T-helper 17 cell (primary cell): ENCODE data around the gene ATXN1L. TPM values are rescaled to one million over a fixed set of nuclear protein-coding genes. Genes with fewer than 3 reads are reported as not detected.
"Not testable (repeated sequence)": the region's sequence is repeated elsewhere in the genome, so short reads cannot be mapped to it uniquely, and the experiment has no call there.

Experiments used
- ATAC-seq: fragments of 150-1000 bp; cut with Tn5 transposase; 2 replicates; pipeline ENCODE4 v1.10.0; 2021; ENCODE audit warnings: mild to moderate bottlenecking, moderate library complexity
- DNase-seq, 3 donors: peaks; one replicate each; pipeline versions ENCODE4 v3.0.0 to v3.0.0-alpha.2; 2020 to 2021
- H3K9me3 ChIP-seq: one replicate; pipeline ENCODE4 v1.7.0; 2013; ENCODE audit warnings: low read length, mild to moderate bottlenecking; ENCODE audit not compliant: control insufficient read depth, poor library complexity, severe bottlenecking
- H3K27ac Mint-ChIP-seq: one replicate; pipeline ENCODE4 v1.8.0; 2022; ENCODE audit warnings: mild to moderate bottlenecking, moderate library complexity, mixed read lengths
- H3K27me3 Mint-ChIP-seq: one replicate; pipeline ENCODE4 v1.8.0; 2022; ENCODE audit warnings: mixed read lengths
- H3K36me3 Mint-ChIP-seq: one replicate; pipeline ENCODE4 v1.8.0; 2022; ENCODE audit warnings: low read depth, mixed read lengths
- H3K4me1 Mint-ChIP-seq: one replicate; pipeline ENCODE4 v1.8.0; 2022; ENCODE audit warnings: mild to moderate bottlenecking, mixed read lengths
- H3K4me3 Mint-ChIP-seq: one replicate; pipeline ENCODE4 v1.8.0; 2022; ENCODE audit warnings: mild to moderate bottlenecking, moderate library complexity, mixed read lengths
- total RNA-seq, 4 donors: library from RNA in 2 of 4; stranded (reverse) in 2 of 4; gene quantifications; one replicate each; pipeline ENCODE4 v1.2.3 and lab custom pipeline; 2022 to 2026

The ATXN1L gene, protein sequence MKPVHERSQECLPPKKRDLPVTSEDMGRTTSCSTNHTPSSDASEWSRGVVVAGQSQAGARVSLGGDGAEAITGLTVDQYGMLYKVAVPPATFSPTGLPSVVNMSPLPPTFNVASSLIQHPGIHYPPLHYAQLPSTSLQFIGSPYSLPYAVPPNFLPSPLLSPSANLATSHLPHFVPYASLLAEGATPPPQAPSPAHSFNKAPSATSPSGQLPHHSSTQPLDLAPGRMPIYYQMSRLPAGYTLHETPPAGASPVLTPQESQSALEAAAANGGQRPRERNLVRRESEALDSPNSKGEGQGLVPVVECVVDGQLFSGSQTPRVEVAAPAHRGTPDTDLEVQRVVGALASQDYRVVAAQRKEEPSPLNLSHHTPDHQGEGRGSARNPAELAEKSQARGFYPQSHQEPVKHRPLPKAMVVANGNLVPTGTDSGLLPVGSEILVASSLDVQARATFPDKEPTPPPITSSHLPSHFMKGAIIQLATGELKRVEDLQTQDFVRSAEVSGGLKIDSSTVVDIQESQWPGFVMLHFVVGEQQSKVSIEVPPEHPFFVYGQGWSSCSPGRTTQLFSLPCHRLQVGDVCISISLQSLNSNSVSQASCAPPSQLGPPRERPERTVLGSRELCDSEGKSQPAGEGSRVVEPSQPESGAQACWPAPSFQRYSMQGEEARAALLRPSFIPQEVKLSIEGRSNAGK
- 10 to 100 TPM; 39.9 to 46.3 TPM for total RNA-seq
- total RNA-seq (lab: John Stamatoyannopoulos, UW) = 82.4 to 104 reads per million in 2 donors

DNA sequence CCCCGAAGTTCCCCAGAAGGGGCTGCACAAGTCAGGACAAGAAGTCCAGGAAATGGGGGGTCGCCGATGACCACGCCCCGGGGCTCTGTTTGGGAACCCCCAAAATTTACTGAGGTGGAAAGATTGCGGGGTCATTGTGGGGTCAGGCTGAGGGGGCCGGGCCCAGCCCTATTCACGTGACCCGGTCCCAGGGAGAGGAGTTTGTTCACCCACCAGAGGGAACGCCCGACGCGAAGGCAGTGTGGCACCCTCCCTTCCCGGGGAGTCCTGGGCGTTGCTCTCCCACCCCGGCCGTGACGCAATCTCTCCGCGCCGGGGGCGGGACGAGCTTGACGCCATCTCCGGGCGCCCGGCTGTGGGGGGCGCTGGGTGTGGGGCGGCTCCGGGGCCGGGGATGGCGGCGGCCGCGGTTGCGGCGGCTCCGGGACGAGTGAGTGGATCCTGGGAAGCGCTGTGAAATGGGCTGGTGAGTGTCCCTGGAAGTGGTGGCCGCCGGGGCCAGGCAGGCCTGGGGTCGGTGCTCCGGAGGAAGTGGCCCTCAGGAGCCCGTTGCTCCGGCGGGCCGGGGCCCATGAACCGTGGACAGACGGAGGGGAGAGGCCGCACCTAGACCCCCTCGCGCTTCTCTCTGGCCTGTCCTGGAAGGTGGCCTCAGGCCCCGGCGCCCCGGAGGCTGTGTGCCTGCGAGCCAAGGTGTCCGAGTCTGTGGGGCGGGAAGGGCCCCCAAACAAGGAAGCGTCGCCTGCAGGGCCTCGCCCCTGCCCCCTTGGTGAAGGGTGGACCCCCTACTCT lies at the start of gene ATXN1L:
TSS of gene ATXN1L (plus strand) at position 338 of the 792 bp plus-strand sequence. CDS start 3,765 bp downstream, outside the sequence.
- Mint-ChIP-seq H3K36me3 (peaks cover 10% of the 10 kb centered on the region), H3K27me3 (no peaks in the 10 kb centered on the region), H3K27ac (peak within 1 kb of the TSS; percentile 96), H3K4me1 (peaks cover 37% of the 10 kb centered on the region), H3K4me3 (peak within 1 kb of the TSS; percentile 93)
- DNase-seq = peak; percentile 88 to 95 (median 89)
- H3K9me3 ChIP-seq = no peaks in the 10 kb centered on the region
- peak; percentile 95 for ATAC-seq

DNA sequence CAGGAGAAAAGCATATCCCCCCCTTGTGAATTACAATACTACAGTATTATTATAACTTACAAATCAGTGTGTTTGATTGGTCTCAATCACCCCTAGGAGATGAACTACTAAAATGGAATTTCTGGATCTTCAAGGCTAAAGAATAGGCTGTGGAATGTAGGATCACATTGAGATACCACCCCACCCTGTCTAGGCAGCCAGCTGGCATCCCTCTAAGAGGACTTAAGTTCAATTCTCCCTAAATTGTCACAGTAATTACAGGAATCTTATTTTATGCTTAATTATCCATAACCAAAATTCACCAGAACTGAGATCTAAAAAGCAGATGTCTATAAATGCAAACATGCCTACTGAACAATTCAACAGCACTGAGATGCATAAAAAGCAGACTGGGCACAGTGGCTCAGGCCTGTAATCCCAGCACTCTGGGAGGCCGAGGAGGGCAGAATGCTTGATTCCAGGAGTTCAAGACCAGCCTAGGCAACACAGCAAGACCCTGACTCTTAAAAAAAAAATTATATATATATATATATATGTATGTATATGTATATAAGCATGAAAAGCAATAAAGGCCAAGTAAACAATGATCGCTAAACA lies 49.2 kb upstream of the ATXN1L start:
- H3K27ac Mint-ChIP-seq = peak overlapping the region; percentile 83
- peaks cover 30% of the 10 kb centered on the region for H3K4me1 Mint-ChIP-seq

DNA sequence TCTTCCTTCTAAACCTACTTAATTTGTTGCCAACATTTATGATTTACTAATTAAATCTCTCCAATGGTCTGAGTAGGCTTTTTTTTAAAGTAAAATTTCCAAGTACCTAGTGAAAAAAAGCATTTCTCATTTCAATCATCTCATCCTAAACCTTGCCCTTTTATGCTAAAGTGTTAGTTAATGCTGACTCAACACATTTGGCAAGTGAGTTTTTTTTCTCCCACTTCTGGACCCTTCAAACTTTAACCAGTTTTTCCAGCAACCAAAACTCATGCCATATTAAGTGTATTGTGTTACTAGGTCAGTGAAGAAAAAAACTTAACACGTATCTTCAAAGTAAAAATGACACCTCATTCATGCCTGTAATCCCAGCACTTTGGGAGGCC lies 42.5 kb upstream of the ATXN1L start:
- ATAC-seq (no peak), DNase-seq (no peak)
- H3K4me1 Mint-ChIP-seq = peaks cover 24% of the 10 kb centered on the region
- no peaks in the 10 kb centered on the region for H3K27me3 Mint-ChIP-seq
- no peak overlapping the region for H3K4me3 Mint-ChIP-seq
- peaks cover 2% of the 10 kb centered on the region for H3K36me3 Mint-ChIP-seq
- H3K27ac Mint-ChIP-seq = no peak overlapping the region
- no peaks in the 10 kb centered on the region for H3K9me3 ChIP-seq

More for the DNA sequence above, 49.2 kb upstream of the ATXN1L start:
- Mint-ChIP-seq H3K36me3 (no peaks in the 10 kb centered on the region), H3K4me3 (no peak overlapping the region), H3K27me3 (no peaks in the 10 kb centered on the region)
- ATAC-seq (no peak), DNase-seq (no peak)
- H3K9me3 ChIP-seq = no peaks in the 10 kb centered on the region

DNA sequence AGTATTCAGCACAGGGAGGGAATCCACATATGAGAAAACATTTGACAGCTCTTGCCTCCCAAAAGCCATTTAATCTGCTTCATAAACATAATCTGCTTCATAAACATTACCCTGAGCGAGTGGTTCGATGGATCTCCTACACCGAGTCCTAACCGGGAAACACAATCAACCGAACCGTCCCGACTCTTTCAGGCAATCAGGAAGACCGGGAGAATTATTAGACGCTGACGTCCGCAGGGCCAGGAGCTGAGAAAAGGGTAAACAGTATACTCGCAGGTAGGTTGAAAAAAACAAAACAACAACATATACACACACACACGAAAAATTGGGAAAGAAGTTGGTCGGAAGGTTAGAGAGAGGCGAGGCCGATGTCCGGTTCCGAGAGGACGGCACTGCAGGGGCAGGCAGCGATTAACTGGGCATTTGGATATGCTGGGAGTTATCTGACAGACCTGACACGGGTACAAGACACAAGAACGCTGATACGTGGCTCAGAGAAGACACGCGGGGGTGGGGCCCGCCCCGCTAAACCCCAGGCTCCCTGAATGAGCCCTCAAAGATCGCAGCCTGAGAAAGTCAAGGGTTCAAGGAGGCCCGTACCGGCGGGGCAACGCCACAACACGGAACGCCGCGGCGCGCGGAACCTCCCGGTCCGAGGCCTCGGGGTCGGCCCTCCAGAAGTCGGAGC lies 37.7 kb upstream of the ATXN1L start:
- H3K9me3 ChIP-seq = no peaks in the 10 kb centered on the region
- ATAC-seq (peak; percentile 18), DNase-seq (no peak)
- Mint-ChIP-seq H3K36me3 (peaks cover 2% of the 10 kb centered on the region), H3K27me3 (no peaks in the 10 kb centered on the region), H3K4me3 (peak overlapping the region; percentile 98), H3K27ac (peak overlapping the region; percentile 99), H3K4me1 (peaks cover 32% of the 10 kb centered on the region)

DNA sequence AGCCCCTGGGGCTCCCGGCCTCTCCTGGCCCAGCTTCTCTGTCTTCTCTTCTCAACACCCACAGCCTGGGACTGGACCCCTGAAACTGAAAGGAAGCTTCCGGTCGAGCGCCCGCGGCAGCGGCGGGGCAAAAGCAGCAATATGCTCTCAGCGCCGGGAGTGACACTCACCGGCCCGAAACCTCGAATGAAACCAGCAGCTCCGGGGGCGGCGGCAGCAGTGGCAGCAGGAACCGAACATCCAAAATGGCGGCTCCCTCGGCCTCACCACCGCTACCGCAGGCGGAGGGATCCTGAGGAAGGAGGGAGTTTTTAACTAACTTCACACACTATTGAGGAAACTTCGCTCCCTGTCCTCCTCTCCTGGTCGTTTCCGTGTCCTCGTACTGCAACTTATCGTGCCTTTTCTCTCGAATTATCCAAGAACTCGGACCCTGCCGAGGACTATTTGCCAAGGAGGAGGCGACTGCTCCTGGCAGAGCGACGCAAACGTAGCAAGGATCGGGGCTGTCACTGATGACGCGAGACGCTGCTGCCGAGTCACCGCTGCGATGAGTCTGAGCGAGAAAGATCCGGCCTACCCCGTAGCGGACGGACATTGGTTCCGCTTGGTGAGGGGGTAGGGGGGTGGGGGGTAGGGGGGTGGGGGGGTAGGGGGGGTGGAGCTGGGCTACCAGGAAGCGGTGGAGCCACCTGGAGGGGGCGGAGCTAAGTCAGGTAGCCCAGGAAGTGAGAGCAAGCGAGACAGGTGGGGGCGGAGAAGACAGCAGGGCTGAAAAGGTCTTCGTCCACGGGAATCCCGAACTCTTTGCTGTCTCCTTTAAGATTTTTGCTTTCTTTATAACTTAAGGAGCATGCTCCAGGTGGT lies 37.0 kb upstream of the ATXN1L start, which contains the start of gene AP1G1:
TSS of gene AP1G1 (minus strand) at position 242 of the 867 bp plus-strand sequence. CDS start 19,355 bp downstream, outside the sequence.
- Mint-ChIP-seq H3K27ac (peak within 1 kb of the TSS; percentile 99), H3K27me3 (no peaks in the 10 kb centered on the region), H3K4me1 (peaks cover 28% of the 10 kb centered on the region), H3K4me3 (peak within 1 kb of the TSS; percentile 98), H3K36me3 (peaks cover 2% of the 10 kb centered on the region)
- ATAC-seq (peak; percentile 91), DNase-seq (peak; percentile 78 to 90 (median 81))
- no peaks in the 10 kb centered on the region for H3K9me3 ChIP-seq

DNA sequence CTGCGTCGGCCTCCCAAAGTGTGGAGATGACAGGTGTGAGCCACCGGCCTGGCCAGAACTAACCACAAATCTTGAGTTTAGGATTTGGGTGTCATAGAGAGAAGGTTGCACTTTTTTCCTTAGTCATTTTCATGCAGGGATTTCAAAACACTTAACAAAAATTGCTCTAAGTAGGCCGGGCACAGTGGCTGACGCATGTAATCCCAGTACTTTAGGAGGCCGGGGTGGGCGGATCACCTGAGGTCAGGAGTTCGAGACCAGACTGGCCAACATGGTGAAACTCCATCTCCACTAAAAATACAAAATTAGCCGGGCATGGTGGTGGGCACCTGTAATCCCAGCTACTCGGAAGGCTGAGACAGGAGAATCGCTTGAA lies 35.6 kb upstream of the ATXN1L start:
- H3K27me3 Mint-ChIP-seq, ATAC-seq, H3K9me3 ChIP-seq, H3K36me3 Mint-ChIP-seq, DNase-seq: not testable (repeated sequence)
- H3K4me3 Mint-ChIP-seq = peak overlapping the region; percentile 45
- H3K4me1 Mint-ChIP-seq = peaks cover 26% of the 10 kb centered on the region
- H3K27ac Mint-ChIP-seq = peak overlapping the region; percentile 99

DNA sequence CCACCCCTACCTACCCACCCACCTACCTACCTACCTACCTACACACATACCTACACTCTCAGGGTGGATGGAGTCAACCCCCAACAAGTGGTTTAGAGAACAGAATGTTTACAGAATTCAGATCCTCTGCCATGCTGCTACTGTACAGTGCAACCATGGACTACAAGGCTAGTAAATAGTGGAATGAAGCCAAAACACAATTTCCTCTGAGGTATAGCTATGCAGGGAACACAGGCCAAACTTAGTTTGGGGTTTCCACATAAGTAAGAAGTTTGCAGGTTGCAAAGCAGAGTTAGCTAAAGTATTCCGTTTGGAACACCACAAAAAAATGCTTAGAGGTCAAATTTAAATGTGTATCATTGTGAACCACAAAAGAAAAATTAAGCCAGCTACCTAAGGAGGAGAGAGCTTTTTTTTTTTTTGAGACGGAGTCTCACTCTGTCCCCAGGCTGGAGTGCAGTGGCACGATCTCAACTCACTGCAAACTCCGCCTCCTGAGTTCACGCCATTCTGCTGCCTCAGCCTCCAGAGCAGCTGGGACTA lies 34.4 kb upstream of the ATXN1L start:
- no peak for DNase-seq
- Mint-ChIP-seq H3K4me3 (peak overlapping the region; percentile 25), H3K27me3 (no peaks in the 10 kb centered on the region), H3K4me1 (peaks cover 26% of the 10 kb centered on the region), H3K27ac (peak overlapping the region; percentile 63), H3K36me3 (peaks cover 2% of the 10 kb centered on the region)
- H3K9me3 ChIP-seq = no peaks in the 10 kb centered on the region
- peak; percentile 34 for ATAC-seq

DNA sequence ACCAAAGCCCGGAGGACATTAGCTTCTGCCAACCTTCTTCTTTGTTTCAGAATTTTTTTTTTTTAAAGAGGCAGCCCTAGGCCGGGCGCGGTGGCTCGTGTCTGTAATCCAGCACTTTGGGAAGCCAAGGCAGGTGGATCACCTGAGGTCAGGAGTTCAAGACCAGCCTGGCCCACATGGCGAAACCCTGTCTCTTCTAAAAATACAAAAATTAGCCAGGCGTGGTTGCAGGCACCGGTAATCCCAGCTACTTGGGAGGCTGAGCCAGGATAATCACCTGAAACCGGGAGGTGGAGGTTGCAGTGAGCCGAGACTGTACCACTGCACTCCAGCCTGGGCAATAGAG lies 28.6 kb upstream of the ATXN1L start:
- not testable (repeated sequence) for ATAC-seq, H3K4me1 Mint-ChIP-seq, H3K9me3 ChIP-seq, DNase-seq, H3K36me3 Mint-ChIP-seq, H3K4me3 Mint-ChIP-seq, H3K27me3 Mint-ChIP-seq
- H3K27ac Mint-ChIP-seq = peak overlapping the region; percentile 74

DNA sequence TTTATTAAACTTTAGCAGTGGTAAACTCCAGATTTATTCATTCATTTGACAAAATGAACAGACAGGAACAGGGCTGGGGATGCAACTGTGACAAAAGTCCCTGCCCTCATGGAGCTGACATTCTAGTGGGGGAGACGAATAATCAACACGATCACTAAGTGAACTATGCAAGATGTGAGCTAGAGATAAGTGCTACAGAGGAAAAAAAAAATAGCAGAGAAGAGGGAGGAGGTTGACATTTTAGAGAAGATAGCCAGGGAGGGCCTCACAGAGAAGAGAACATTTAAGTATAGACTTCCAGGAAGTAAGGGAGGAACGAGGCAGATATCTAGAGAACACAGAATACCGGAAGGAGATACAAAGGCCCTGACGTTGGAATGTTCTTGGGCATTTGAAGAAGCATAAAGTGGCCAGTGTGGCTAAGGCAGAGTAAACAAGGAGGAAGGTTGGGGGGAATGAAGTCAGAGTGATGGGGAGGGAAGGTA lies 19.2 kb upstream of the ATXN1L start:
- H3K9me3 ChIP-seq = no peaks in the 10 kb centered on the region
- no peak overlapping the region for H3K27ac Mint-ChIP-seq
- ATAC-seq (no peak), DNase-seq (no peak)
- no peaks in the 10 kb centered on the region for H3K36me3 Mint-ChIP-seq
- peaks cover 5% of the 10 kb centered on the region for H3K4me1 Mint-ChIP-seq
- H3K27me3 Mint-ChIP-seq = no peaks in the 10 kb centered on the region
- H3K4me3 Mint-ChIP-seq = no peak overlapping the region

DNA sequence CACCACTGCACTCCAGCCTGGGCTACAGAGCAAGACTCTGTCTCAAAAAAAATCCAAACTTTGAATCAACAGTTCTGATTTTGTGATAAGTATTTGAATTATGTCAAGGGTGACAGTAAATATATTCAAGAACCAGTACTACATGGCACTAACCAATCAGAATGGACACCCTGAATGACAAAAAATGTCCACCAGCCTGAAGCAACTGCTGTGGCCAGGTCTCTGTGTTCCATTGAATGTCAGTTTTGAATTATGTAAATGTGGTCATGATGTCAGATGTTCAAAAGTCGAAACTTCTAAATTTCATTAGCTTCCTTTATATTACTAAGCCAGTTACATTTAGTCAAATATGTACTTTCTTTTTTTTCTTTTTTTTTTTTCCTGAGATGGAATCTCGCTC lies 15.4 kb upstream of the ATXN1L start:
- no peaks in the 10 kb centered on the region for H3K9me3 ChIP-seq
- Mint-ChIP-seq H3K36me3 (no peaks in the 10 kb centered on the region), H3K27me3 (no peaks in the 10 kb centered on the region), H3K4me3 (no peak overlapping the region), H3K27ac (no peak overlapping the region), H3K4me1 (peaks cover 5% of the 10 kb centered on the region)
- ATAC-seq (no peak), DNase-seq (no peak)

DNA sequence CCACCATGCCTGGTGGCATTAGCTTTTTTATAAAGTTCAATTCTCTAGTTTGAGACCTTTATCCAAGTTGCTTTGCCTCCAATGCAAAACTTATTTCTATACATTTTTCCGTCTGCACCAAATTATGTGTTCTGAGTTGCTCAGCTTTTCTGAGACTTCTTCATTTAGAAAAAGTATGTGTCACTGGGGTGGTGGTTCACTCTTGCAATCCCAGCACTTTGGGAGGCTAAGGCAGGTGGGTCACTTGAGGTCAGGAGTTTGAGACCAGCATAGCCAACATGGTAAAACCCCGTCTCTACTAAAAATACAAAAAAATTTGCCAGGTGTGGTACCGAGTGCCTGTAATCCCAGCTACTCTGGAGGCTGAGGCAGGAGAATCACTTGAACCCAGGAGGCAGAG lies 14.1 kb upstream of the ATXN1L start:
- H3K27ac Mint-ChIP-seq, H3K36me3 Mint-ChIP-seq, H3K4me3 Mint-ChIP-seq, H3K27me3 Mint-ChIP-seq, H3K4me1 Mint-ChIP-seq, DNase-seq, ATAC-seq, H3K9me3 ChIP-seq: not testable (repeated sequence)
